ENCODE measurements around the gene PTCRA.
"Not testable (repeated sequence)": the region's sequence is repeated elsewhere in the genome, so short reads cannot be mapped to it uniquely, and the experiment has no call there.

PTCRA gene

DNA sequence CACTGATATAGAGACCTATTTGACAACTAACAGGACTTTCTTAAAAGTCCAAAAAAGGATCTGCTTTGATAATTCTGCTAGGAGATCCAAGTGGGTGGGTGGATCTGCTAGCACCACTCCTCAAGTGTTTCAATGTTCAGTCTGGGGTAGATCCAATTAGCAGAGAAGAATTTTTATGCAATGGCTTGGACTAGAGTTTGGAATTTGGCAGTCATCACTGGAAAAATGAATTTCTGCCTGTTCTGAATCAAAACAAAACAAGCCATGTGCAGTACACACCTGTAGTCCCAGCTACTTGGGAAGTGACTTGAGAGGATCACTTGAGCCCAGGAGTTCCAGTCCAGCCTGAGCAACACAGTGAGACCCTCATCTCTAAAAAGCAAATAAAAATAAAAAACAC is 32.1 kb downstream of the PTCRA start:
- DNase-seq = no peak

DNA sequence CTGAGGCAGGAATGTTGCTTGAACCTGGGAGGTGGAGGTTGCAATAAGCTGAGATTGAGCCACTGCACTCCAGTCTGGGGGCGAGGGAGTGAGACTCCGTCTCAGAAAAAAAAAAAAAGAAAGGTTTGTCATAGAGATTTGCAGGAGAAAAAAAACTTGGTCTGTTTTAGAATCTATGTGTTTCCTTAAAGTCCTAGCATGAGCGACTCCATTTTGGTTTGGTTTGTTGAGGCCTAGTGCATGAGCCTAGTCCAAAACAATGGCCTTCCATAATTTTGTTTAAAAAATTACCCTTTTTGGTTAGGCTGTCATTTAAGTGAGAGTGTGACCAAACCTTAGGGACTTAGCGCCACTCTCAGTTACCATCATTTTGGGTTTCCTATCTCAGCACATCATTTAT is 36.5 kb downstream of the PTCRA start:
- DNase-seq = no peak

DNA sequence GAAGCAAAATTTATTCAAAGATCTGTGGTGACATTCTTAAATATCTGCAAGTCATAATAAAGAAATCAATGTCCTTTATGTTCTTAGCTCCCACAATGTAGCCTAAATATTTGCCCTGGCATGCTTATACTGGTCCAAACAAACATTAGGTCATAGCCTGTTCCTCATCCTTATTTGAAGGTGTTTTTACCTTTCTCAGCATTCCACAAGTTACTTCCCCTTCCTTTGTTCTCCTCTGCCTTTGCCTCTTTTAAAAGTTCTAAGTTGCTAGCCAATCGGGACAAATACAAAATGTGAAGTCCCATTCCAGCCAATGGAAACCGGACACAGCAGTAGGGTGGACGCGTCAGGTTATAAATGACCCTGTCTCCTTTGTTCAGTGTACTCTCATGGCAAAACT is 38.6 kb downstream of the PTCRA start:
- DNase-seq = not testable (repeated sequence)

- DNase-seq = no peak
Observed at GRCh38 chr6:42958125-42958524, 42.3 kb downstream of the PTCRA start.

DNA sequence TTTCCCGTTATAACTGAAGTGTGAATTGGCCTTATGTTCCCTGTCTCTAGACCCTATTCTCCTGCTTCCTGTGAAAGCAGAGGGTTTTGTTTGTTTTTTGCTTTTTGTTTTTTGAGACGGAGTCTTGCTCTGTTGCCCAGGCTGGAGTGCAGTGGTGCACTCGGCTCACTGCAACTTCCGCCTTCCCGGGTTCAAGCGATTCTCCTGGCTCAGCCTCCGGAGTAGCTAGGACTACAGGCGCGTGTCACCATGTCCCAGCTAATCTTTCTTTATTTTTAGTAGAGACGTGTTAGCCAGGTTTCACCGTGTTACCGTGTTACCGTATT is 44.0 kb downstream of the PTCRA start:
- DNase-seq = no peak

DNA sequence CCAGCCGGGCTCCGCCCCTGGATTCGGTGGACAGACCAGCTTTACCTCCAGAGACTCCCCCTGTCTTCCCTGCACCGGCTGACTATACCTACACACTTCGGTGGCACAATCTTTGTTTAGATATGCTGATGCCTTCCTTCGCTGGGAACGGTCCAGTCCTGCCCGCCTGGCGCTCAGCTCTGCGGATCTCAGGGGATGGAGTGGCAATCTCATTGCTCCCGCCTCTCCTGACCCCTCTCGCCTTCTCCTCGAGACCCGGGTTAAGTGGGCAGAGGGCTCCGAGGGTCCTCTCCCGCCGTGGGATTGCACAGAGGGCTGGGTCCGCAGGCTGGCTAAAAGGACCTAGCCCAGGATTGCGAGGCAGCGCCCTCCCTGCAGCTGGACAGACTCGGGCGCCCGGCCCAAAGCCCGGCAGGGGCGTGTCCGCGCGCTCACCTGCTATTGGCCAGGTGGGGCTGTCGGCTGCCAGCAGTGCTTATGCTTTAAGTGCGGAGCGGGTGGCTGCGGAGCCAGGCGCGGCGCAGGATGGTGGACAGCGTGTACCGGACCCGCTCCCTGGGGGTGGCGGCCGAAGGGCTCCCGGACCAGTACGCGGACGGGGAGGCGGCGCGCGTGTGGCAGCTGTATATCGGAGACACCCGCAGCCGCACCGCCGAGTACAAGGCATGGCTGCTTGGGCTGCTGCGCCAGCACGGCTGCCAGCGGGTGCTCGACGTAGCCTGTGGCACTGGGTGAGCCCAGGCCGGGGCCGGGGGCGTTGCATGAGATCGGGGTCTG is 44.6 kb downstream of the PTCRA start, which contains the start of gene GNMT:
Gene GNMT (plus strand): TSS at position 512 of the 777 bp plus-strand sequence. CDS start 14 bp downstream, at position 526.
- peak; percentile 44 for DNase-seq

DNA sequence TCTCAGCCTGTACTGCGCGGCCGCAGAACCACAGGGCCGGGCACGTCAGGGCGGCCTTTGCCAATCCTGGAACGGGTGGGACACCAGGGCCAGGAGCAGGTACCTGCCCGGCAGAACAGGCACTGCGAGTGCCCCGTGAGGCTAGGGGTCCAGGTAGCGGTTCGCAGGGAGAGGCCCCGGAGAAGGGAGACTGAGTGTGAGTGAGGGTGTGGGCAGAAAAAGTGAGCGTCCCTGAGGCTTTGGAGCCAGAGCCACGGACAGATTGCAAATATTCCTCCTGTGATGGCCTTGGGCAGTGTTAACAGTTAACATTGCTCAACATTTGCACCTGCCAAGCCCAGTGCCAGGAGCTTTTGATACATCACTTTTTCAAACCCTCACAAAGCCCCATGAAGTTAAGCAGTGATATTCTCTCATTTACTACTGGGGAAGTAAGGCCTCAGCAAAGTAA is 45.2 kb downstream of the PTCRA start:
- DNase-seq = no peak

DNA sequence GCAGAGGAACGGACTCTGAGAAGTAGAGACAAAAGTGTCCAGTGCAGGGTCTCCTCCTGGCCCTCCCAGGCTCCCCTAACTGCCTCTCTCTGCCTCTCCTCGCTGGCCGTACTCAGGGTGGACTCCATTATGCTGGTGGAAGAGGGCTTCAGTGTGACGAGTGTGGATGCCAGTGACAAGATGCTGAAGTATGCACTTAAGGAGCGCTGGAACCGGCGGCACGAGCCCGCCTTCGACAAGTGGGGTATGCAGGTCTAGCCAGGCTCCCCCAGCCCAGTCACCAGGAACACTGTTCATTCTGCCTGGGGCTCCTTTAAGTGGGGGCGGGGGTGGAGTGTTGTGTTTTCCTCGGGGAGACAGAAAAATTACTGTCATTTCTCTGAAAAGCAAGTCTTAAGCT is 46.2 kb downstream of the PTCRA start:
- no peak for DNase-seq

- DNase-seq = no peak
Observed at GRCh38 chr6:42962502-42963178, 46.8 kb downstream of the PTCRA start.

DNA sequence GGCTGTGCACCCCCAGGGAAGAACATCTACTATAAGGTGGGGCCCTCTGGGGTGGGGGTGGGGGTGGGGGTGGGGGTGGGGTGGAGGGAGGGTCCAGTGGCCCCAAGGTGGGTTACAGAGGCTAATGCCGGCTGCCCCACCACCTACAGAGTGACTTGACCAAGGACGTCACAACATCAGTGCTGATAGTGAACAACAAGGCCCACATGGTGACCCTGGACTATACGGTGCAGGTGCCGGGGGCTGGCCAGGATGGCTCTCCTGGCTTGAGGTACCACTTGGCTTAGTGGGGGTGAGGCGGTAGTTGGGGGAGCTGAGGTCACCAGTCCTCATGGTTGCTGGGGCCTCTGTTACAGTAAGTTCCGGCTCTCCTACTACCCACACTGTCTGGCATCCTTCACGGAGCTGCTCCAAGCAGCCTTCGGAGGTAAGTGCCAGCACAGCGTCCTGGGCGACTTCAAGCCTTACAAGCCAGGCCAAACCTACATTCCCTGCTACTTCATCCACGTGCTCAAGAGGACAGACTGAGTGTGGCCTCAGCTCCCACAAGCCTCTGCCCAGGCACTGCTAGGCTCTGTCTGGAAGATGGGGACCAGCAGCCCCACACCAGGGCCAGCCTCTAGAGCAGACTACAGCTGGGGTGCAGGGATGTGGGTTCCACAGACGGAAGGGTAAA is 47.5 kb downstream of the PTCRA start:
- DNase-seq = no peak

- no peak for DNase-seq
Observed at GRCh38 chr6:42963855-42964605, 48.2 kb downstream of the PTCRA start.

DNA sequence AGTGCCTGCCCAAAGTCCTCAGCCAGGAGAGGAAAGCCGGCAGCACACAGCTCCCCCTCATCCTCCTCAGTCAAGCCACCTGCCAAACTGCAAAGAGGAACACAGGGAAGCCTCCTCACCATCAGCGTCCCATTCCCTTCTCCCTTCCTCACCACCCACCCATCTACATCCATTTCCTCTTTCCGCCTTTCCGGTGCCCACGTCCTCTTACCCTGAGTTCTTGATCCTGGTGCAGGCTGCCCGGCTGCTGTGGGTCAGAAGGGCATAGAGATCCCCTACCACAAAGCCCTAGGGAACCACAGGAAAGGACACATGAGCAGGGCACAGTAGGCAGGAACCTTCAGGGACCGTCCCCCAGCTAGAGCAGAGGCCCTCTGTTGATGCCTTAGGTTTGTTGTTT is 50.7 kb downstream of the PTCRA start:
- DNase-seq = no peak

GRCh38 chr6:42967228-42967627 is 51.4 kb downstream of the PTCRA start:
- no peak for DNase-seq

DNA sequence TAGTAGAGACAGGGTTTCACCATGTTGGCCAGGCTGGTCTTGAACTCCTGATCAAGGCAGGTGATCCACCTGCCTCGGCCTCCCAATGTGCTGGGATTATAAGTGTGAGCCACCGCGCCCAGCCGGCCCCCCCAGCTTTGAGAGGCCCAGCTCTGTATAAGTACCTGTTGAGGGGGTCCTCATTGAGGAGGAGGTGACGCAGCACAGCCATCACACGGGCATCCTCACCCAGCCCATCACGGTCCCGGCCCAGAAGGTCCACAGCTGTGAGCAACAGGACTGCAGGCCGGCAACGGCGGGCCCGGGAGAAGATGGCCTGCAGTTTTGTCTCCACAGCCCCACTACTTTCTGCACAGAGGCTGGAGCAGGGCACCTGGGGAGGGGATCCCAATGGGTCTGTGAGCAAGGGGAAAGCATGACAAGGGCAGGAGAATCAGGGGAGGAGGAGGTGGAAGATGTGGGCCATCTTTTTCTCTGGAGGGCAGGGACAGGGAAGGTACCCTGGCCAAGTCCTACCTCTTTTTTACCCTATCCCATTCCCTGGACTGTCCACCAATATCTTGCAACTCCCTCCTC is 52.4 kb downstream of the PTCRA start:
- DNase-seq = no peak

DNA sequence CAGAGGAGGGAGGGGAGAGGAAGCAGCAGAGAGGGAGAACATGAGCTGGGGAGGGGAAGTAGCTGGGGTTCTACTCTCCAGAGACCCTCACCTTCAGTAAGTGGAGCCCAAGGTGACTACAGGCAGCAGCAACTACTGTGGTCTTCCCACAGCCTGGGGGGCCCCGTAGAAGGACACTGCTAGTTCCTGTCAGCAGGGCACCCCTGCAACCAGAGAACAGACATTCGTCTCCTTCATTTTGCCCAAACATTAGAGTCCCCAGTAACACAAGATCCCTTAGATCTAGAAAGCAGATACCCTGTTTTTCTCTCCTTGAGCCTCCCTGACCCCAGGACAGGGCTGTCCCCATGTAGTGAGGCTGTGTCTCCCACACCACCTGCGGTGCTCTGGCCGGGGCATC is 52.9 kb downstream of the PTCRA start:
- no peak for DNase-seq

DNA sequence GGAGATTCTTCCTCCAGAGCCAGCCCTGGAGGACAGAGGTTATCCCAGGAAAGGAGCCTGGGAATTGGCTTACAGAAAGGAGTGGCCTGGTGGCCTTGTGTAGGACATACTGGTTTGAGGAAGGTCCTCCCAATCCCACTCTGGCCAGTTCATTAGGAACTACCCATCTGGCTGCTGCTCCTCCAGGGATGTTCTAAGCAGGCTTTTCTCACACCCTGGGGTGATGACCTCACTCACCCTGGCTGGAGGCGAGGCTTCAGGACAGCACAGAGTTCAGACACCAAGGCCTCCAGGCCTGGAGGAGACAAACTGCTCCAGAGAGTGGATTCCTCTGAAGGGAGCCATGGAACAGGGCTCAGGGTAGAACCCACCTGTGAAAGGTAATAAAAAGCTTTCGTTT is 53.6 kb downstream of the PTCRA start:
- no peak for DNase-seq

DNA sequence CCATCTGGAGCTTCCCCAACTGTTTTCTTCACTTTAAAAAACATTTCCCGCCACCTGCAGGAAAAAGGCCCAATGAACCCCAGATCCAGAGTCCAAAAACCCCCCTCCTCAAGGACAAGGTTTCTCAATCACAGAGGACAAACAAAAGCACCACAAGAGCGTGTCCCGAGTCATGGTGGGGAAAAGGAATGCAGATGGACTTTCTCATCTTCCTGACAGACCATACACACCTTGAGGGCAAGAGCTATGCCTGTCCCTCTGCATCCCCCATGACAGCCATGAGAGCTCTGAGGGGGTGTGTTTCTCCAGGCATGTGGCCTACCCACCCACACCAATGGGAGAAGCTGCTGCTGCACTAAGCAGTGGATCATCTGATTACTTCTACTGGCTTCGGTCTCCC is 54.1 kb downstream of the PTCRA start:
- DNase-seq = no peak

GRCh38 chr6:42970871-42971612 is 55.2 kb downstream of the PTCRA start:
- no peak for DNase-seq

DNA sequence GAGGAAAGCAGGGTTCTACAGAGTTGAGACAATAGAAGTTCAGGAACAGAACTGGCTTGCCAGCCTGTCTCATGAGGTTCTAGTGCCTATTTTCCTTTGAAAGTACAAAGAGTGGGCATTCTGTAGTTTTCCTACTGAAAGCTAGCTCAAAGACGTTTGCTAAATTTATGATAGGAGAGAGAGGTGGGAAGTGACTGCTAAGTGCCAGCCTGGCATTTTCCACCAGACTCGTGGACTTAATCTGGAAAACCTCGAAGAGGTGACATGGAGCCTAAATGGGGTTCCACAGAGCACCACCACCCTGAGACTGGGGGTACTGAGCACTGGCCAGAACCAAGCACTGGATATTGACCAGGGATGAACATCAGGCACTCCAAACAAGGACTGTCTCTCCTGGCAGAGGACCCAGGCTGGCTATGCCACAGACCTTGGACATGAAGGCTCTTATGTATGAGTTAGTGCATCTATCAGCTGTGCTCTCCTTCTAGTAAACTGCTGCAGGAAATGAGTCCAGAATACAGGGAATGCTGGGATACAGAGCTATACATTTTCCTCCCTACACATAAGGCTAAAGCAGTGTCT is 56.0 kb downstream of the PTCRA start:
- DNase-seq = no peak

DNA sequence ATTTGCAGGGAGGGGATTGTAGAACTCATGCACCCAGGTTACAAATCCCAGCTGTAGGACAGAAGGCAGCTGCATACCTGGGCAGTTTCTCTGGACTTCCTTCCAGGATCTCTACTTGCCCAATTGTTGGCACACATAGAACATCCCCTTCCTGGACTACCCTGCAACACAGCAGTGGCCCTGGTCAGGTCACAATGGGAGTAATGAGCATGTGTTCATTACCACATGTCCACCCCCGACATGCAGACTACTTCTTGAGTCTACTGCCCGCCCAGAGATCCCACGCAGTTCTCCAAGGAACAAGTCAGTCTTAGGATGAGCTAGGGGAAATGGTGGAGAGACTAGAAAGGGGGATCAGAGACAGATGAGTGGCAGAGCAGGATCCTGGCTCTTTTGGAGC is 58.1 kb downstream of the PTCRA start:
- no peak for DNase-seq

- DNase-seq = no peak
Observed at GRCh38 chr6:42974919-42975505, 59.2 kb downstream of the PTCRA start.

Measured in activated CD8-positive, alpha-beta memory T cell treated with anti-CD3 and anti-CD28 coated beads, Interleukin-2, amount 50 U/mL, for 4 hours (primary cell).